Raji (cell line): ENCODE results near the gene MTSS2.

Experiments used
- POLR2A ChIP-seq: IDR thresholded peaks from 2 replicates; pipeline ENCODE4 v1.6.1; 2011; ENCODE audit warnings: low read depth, low read length, control low read depth; ENCODE audit not compliant: insufficient read depth

MTSS2 gene

GRCh38 chr16:70650216-70650615 lies 35.6 kb downstream of the MTSS2 start:
- TF ChIP-seq POLR2A = no peak

DNA sequence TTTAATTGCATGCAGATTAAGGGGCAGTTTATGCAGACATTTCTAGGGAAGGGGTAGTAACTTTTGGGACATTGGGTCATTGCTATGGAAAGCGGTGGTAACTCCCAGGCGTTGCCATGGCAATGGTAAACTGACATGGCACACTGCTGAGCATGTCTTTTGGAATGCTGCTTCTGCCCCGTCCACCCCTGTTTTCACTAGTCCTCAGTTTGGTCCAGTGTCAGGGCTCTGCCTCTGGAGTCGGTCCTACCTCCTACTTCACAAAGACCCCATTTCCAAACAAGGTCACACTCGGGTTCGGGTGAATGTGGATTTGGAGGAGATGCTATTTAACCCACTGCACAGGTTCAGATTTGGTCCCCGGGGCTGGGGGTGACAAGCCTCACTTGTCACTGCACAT lies 36.6 kb downstream of the MTSS2 start:
- no peak for TF ChIP-seq POLR2A

- no peak for TF ChIP-seq POLR2A
These were observed 37.2 kb downstream of the MTSS2 start for GRCh38 chr16:70648606-70649005.

DNA sequence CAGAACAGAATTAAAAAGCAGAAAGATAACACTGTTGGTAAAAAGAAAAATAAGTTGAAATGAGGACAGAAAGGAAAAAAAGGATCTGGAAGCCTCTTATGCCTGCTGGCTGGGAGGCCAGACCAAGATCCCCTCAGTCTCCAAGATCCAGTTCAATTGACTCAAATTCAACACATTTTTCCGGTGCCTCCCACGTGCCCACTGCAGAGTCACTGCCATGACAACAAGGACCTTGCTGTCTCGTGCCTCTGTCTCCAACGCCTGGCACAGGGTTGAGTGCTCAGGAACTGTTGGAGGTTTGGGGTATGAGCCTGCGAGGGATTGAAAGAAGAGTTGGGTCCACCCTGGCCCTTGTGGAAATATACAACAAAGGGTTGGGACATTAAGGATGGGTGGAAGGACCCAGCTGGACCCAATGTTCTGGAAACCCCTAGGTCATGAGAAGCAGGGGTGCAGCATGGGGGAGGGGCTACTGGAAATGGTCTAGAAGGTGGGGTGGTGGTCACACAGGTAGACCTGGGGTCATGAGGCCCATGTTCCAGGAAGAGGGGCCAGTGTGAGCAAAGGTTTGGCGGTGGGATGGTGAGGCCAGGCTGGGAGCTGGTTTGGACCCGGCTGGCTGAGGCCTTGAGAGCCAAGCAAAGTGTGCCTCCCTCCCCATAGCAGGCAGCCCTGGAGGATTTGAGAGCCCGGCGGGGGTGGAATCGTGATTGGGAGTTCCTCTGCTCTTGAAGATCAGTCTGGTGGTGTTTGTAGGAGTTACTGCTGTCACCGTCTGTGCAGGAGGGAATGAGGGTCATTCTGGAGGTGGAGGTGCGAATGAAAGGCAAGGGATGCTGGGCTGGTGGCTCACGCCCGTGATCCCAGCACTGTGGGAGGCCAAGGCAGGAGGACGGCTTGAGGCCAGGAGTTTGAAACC lies 38.2 kb downstream of the MTSS2 start:
- no peak for TF ChIP-seq POLR2A

- no peak for TF ChIP-seq POLR2A
These were observed 39.3 kb downstream of the MTSS2 start, which contains the start of gene IL34 for GRCh38 chr16:70646260-70647241. TSS of gene IL34 (plus strand) at chr16:70646559. CDS start at chr16:70646948, 389 bp downstream.

DNA sequence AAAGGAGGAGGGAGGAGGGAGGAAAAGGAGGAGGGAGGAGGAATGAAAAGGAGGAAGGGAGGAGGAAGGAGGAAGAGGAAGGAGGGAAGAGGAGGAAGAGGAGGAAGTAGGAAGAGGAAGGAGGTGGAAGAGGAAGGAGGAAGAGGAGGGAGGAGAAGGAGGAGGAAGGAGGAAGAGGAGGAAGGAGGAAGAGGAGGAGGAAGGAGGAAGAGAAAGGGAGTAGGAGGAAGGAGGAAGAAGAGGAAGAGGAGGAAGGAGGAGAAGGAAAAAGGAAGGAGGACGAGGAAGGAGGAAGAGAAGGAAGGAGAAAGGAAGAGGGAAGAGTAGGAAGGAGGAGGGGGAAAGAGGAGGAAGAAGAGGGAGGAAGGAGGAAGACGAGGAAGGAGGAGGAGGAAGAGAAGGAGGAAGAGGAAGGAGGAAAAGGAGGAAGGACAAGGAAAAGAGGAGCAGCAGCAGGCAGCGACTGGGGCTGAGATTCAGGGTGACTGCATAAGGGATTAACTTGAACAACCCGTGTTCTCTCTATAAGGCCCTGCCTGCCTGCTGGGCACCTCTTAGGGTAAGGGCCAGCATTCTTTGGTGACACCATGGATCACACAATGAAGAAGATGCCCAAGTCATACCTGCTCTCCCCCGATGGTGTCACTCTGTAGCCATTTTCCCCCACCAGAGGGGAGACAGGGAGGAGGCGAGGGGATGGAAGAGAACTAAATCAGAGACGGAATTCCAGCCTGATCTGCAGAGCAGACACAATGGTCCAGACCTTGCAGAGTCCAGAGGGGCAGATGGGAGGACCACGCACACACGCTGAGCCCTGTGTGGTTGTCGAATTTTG lies 40.9 kb downstream of the MTSS2 start:
- no peak for TF ChIP-seq POLR2A

GRCh38 chr16:70642633-70643032 lies 43.2 kb downstream of the MTSS2 start:
- TF ChIP-seq POLR2A = no peak

DNA sequence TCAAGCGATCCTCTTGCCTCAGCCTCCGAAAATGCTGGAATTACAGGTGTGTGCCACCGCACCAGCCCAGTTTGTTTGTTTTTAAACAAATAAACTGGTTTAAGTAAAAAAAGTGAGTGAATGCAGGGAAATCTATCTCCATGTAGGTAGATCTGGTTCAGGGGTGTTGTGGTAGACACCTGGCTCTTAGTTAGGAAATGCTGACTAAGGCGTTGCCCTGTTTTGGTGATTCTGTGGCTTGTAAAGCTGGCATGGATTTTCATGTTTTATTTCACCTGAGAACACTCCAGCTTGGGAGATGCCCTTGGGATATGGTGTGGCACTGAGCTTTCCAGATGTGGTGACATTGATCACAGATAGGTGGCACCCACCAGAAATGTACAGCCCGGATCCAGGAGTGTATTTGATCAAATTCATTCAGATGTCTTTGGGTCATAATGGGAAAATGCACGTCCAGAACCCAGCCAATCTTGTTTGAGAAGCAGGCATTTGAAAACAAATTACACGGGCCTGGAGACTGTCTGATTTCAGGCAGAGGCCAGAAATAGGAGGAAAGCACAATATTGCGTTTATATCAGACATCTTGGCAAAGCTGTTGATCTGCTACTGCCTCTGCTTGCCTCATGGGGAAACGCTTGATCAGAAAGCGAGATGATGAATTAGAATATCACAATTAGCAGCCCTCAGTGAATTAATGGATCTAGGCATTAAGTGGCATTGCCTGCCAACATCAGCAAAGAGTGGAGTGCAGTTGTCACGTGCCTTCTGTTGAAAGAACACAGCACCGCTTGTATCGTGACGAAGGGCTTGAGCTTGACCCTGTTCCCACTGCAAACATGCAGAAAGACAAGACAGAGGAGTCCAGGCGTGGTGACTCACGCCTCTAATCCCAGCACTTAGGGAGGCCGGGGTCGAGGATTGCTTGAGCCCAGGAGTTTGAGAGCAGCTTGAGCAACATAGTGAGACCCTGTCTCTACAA lies 46.8 kb downstream of the MTSS2 start:
- TF ChIP-seq POLR2A = no peak
